ENCODE measurements around the gene DPYSL5. TPM values are rescaled to one million over a fixed set of nuclear protein-coding genes. Genes with fewer than 3 reads are reported as not detected.

Gene DPYSL5
- total RNA-seq, 2 donors from 2014 or later: not detected

DNA sequence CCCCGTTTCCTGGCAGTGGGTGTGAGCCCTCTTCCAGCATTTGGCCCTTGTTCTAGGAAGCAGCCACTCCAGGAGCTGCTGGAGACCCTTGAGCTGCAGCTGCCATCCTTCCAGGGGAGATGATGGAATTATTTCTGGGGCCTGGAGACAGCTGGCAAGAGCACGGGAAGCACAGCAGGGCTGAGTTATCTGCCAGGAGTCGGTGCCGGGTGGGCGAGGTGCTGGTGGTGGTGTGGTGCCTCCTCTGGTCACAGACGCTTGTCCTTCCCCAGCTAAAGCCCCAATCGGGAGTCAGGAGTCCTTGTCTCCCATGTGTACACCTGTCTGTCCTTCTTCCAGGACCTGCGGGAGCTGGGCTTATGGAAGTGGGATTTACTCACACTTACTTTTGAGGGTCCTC is 36.0 kb downstream of the DPYSL5 start:
- Histone ChIP-seq H3K36me3 (replicated peaks in 1 of 2; ENCODE audit: insufficient read depth in 1 of 2, low read depth in 2 of 2) (no peaks in the 10 kb centered on the region), H3K27me3 (no peaks in the 10 kb centered on the region), H3K4me1 (no peaks in the 10 kb centered on the region), H3K4me3 (no peak overlapping the region), H3K9me3 (no peaks in the 10 kb centered on the region), H3K27ac (no peak overlapping the region)
- 68 to 75% methylated on average over 5 to 8 of the region's 8 CpGs for WGBS, 2 donors
- DNase-seq (no peak), ATAC-seq (no peak)
- TF ChIP-seq, protein P1, sequence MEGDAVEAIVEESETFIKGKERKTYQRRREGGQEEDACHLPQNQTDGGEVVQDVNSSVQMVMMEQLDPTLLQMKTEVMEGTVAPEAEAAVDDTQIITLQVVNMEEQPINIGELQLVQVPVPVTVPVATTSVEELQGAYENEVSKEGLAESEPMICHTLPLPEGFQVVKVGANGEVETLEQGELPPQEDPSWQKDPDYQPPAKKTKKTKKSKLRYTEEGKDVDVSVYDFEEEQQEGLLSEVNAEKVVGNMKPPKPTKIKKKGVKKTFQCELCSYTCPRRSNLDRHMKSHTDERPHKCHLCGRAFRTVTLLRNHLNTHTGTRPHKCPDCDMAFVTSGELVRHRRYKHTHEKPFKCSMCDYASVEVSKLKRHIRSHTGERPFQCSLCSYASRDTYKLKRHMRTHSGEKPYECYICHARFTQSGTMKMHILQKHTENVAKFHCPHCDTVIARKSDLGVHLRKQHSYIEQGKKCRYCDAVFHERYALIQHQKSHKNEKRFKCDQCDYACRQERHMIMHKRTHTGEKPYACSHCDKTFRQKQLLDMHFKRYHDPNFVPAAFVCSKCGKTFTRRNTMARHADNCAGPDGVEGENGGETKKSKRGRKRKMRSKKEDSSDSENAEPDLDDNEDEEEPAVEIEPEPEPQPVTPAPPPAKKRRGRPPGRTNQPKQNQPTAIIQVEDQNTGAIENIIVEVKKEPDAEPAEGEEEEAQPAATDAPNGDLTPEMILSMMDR (IDR thresholded peaks at IDR 0.05): no peak
- TF ChIP-seq POLR2A (IDR thresholded peaks at IDR 0.05): no peak
- intact Hi-C loops (cut with DNase I): no loop called here

DNA sequence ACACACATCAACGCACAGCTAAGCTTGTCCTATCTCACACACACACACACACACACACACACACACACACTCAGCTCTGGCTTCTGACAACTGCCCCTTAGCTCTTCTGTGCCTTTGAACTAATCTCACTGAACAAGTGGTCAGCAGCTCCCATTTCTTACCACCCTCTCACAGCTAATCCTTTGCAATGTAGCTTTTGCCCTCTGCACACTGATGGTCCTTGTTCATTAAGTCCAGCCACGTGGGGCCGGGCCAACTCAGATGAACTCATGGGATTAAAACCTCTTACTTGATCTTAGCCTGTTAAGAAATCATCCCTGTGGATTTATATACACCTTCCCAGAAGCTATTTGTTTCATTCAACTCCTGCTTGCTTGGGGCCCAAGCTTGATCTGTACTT is 36.6 kb downstream of the DPYSL5 start:
- WGBS, 2 donors: 87 to 89% methylated on average over 3 of the region's 3 CpGs
- no peaks in the 10 kb centered on the region for H3K4me1 ChIP-seq
- intact Hi-C loops (cut with DNase I): no loop called here
- no peaks in the 10 kb centered on the region for H3K36me3 ChIP-seq (replicated peaks in 1 of 2; ENCODE audit: insufficient read depth in 1 of 2, low read depth in 2 of 2)
- H3K27ac ChIP-seq: no peak overlapping the region
- no peaks in the 10 kb centered on the region for H3K9me3 ChIP-seq
- no peak overlapping the region for H3K4me3 ChIP-seq
- ATAC-seq (no peak), DNase-seq (no peak)
- no peaks in the 10 kb centered on the region for H3K27me3 ChIP-seq
- no peak for TF ChIP-seq POLR2A (IDR thresholded peaks at IDR 0.05)
- TF ChIP-seq, protein P1 (IDR thresholded peaks at IDR 0.05): no peak

DNA sequence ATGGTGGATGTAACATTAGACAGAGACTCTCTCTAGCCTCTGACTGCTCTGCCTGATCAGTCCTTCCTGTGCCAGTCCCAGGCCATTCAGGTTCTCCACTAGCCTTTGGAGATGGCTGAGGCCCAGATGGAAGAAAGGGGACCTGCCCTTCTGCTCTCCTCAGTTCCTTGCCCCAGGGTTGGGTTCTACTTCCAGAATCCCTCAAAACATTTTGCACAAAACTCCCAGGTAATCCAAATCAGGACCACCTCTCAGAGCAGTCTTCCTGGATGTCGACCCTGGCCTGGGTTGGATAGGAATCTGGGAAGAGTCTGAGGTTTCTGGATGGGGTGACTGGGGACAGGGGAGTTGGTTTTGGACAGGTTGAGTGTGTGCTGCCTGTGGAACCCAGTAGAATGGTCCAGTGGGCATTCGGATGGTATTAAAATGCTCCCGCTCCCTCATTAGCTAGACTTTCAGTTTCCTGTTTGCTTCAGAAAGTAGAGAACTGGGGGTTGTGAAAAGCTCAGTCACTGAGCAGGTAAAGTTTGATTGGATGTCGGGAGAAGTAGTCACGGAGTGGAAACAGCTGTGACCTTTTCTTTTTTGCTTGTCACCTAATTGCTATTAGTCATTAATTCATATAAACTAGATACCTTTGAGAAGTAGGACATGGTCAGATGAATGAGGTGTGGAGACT is 37.9 kb downstream of the DPYSL5 start:
- ATAC-seq (no peak), DNase-seq (no peak)
- Histone ChIP-seq H3K36me3 (replicated peaks in 1 of 2; ENCODE audit: insufficient read depth in 1 of 2, low read depth in 2 of 2) (no peaks in the 10 kb centered on the region), H3K4me1 (no peaks in the 10 kb centered on the region), H3K27me3 (no peaks in the 10 kb centered on the region), H3K9me3 (no peaks in the 10 kb centered on the region), H3K27ac (no peak overlapping the region), H3K4me3 (no peak overlapping the region)
- intact Hi-C loops (cut with DNase I): no loop called here
- WGBS, 2 donors: 69 to 81% methylated on average over 5 of the region's 5 CpGs
- TF ChIP-seq POLR2A (IDR thresholded peaks at IDR 0.05): no peak
- TF ChIP-seq, protein P1 (IDR thresholded peaks at IDR 0.05): no peak

DNA sequence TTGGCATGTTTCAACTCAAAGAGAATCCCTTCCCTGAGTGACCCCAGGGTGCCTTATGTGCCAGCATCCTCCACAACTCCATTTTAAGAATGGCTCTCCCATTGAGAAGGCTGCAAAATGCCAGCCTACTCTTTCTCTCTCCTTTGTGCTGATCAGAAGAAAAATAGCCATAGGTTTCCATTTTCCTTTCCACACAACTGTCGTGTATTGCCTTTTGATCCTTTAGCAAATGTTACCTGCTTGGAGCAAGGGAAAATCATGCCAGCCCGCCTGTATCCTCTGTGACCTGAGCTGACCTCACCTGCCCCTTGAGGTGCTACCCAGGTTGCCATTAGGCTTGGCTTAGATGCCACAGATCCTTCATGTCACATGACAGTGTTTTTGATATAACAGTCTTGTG is 38.8 kb downstream of the DPYSL5 start:
- no peak for DNase-seq
- Histone ChIP-seq H3K9me3 (no peaks in the 10 kb centered on the region), H3K27me3 (no peaks in the 10 kb centered on the region), H3K27ac (no peak overlapping the region), H3K4me1 (no peaks in the 10 kb centered on the region), H3K36me3 (replicated peaks in 1 of 2; ENCODE audit: insufficient read depth in 1 of 2, low read depth in 2 of 2) (no peaks in the 10 kb centered on the region), H3K4me3 (no peak overlapping the region)
- WGBS, 2 donors: 69 to 83% methylated on average over 2 of the region's 2 CpGs
- ATAC-seq: no peak
- TF ChIP-seq, protein P1 (IDR thresholded peaks at IDR 0.05): no peak
- TF ChIP-seq POLR2A (IDR thresholded peaks at IDR 0.05): no peak
- intact Hi-C loops (cut with DNase I): no loop called here

DNA sequence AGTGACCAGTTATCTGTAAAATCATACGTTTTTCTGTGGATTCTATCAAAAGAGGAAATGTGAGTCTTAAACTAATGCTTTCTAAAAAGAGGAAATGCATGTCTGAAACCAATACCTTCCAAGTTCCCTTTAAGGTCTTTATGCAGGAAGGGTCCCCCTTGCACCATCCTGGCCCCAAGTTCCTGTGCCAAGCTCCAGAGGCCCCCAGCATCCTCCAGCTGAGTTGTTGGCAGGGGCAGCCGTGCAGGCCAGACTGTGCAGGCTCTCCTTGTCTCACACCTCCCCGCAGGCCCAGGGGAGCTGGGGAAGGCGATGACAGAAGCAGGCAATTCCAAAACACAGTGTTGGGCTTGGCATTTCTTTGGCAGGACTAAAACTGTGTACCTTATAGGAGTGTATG is 39.2 kb downstream of the DPYSL5 start:
- TF ChIP-seq, protein P1 (IDR thresholded peaks at IDR 0.05): no peak
- TF ChIP-seq POLR2A (IDR thresholded peaks at IDR 0.05): no peak
- Histone ChIP-seq H3K9me3 (no peaks in the 10 kb centered on the region), H3K36me3 (replicated peaks in 1 of 2; ENCODE audit: insufficient read depth in 1 of 2, low read depth in 2 of 2) (no peaks in the 10 kb centered on the region), H3K4me3 (no peak overlapping the region), H3K4me1 (no peaks in the 10 kb centered on the region), H3K27me3 (no peaks in the 10 kb centered on the region), H3K27ac (no peak overlapping the region)
- no peak for ATAC-seq
- intact Hi-C loops (cut with DNase I): no loop called here
- 54 to 70% methylated on average over 4 of the region's 4 CpGs for WGBS, 2 donors
- DNase-seq: no peak

Data from body of pancreas (tissue), 4 donors.